Measurements from ENCODE around the gene KLHL29. TPM values are rescaled to one million over a fixed set of nuclear protein-coding genes. Genes with fewer than 3 reads are reported as not detected.

The KLHL29 gene
- total and polyA plus RNA-seq, 10 of the 15 experiments (the other 5 are each of a cell fraction or from before 2014, with no cell fraction given), result 1.4 to 19.5 (median 6.1) TPM

- DNase-seq (ENCODE audit: low read depth, low spot score) (no peak), ATAC-seq (no peak)
Measured at GRCh38 chr2:23680951-23681350, 296.0 kb downstream of the KLHL29 start.

More at GRCh38 chr2:23680951-23681350, 296.0 kb downstream of the KLHL29 start:
- RAD21 ChIA-PET (ENCODE audit: unreplicated experiment), result no interaction called here
- TF ChIP-seq CREM (IDR thresholded peaks at IDR 0.05; ENCODE audit: low read depth) (no peak), ZBTB4 (CRISPR knock-in tag; IDR thresholded peaks at IDR 0.05) (no peak)
- Histone ChIP-seq H3K36me3 (ENCODE audit: control insufficient read depth in 2 of 2, insufficient read depth in 2 of 2, low read length in 1 of 2) (no peaks in the 10 kb centered on the region; a peak in 2 of 4 replicates), H3K9me3 (replicated peaks; ENCODE audit: control insufficient read depth, insufficient read depth, low read length) (no peaks in the 10 kb centered on the region), H3K27ac (ENCODE audit: control insufficient read depth, insufficient read depth) (no peak overlapping the region), H3K9ac (ENCODE audit: control insufficient read depth, insufficient read depth, low read length) (no peak overlapping the region), H3K4me2 (ENCODE audit: control insufficient read depth, insufficient read depth) (no peak overlapping the region), H4K20me1 (ENCODE audit: control insufficient read depth, insufficient read depth) (no peaks in the 10 kb centered on the region), H3K79me2 (ENCODE audit: control insufficient read depth, insufficient read depth, low read length) (no peaks in the 10 kb centered on the region), H3K27me3 (replicated peaks in 1 of 2; ENCODE audit: control insufficient read depth in 2 of 2, insufficient read depth in 2 of 2, low read length in 1 of 2) (no peaks in the 10 kb centered on the region), H2AFZ (ENCODE audit: control insufficient read depth, low read depth, low read length) (no peak overlapping the region), H3K4me1 (ENCODE audit: control insufficient read depth, insufficient read depth, low read length) (no peaks in the 10 kb centered on the region), H3K4me3 (no peak overlapping the region)
- SMC1A ChIA-PET (ENCODE audit: uncharacterized antibody, unreplicated experiment), result no interaction called here
- in situ Hi-C loops (cut with MboI), result no loop called here
- no TSS peak for BruUV-seq (replicated peaks)
- 44% methylated on average over 8 of the region's 8 CpGs for WGBS (ENCODE audit: insufficient coverage, insufficient replicate concordance, low lambda C conversion rate, missing lambda C conversion rate)
- FAIRE-seq, result no peak
- CTCF ChIA-PET, result no interaction called here
- POLR2A ChIA-PET, result no interaction called here
- intact Hi-C loops (cut with micrococcal nuclease; ENCODE audit: unreplicated experiment), result no loop called here
